ENCODE measurements around the gene C19orf18.

- no peak for TF ChIP-seq POLR2A (IDR thresholded peaks at IDR 0.05; ENCODE audit: extremely low read depth, insufficient read length)
- no peak for TF ChIP-seq CTCF (IDR thresholded peaks at IDR 0.05; ENCODE audit: low read depth, low read length)
- no peak for TF ChIP-seq MAX (IDR thresholded peaks at IDR 0.05; ENCODE audit: low read depth, low read length)
Observed at GRCh38 chr19:58009301-58009665, 34.9 kb upstream of the C19orf18 start.

Measured in NB4 (cell line).